Measurements from ENCODE around the gene CLRN3.

The CLRN3 gene

GRCh38 chr10:127848226-127848625, 44.5 kb downstream of the CLRN3 start:
- H3K4me3 ChIP-seq (ENCODE audit: low read depth, low read length) = no peak overlapping the region
- TF ChIP-seq, protein P1, sequence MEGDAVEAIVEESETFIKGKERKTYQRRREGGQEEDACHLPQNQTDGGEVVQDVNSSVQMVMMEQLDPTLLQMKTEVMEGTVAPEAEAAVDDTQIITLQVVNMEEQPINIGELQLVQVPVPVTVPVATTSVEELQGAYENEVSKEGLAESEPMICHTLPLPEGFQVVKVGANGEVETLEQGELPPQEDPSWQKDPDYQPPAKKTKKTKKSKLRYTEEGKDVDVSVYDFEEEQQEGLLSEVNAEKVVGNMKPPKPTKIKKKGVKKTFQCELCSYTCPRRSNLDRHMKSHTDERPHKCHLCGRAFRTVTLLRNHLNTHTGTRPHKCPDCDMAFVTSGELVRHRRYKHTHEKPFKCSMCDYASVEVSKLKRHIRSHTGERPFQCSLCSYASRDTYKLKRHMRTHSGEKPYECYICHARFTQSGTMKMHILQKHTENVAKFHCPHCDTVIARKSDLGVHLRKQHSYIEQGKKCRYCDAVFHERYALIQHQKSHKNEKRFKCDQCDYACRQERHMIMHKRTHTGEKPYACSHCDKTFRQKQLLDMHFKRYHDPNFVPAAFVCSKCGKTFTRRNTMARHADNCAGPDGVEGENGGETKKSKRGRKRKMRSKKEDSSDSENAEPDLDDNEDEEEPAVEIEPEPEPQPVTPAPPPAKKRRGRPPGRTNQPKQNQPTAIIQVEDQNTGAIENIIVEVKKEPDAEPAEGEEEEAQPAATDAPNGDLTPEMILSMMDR (IDR thresholded peaks at IDR 0.05; ENCODE audit: low read depth, low read length) = no peak
- in situ Hi-C loops (cut with HindIII; ENCODE audit: low sequenced_read_pairs) = no loop called here
- no peak for DNase-seq (ENCODE audit: low read depth, low spot score)

DNA sequence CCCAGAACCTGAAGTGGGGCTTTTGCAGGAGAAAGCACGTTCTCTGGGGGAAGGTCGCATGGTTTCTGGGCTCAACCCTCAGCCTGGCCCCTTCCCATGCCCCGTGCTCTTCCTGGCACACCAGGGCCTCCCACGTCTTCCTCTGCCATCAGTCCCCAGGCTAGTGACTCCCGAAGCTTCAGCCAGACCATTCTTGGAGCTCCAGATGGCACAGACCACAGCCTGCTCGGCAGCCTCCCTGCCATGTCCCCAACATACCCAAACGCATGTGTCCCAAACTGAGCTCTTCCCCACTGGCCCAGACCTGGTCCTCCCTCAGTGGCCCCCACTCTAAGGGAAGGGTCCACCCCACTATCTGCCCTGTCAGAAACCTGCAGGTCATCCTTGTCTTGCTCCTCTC, 47.0 kb downstream of the CLRN3 start:
- TF ChIP-seq, protein P1 (IDR thresholded peaks at IDR 0.05; ENCODE audit: low read depth, low read length) = no peak
- H3K4me3 ChIP-seq (ENCODE audit: low read depth, low read length) = no peak overlapping the region
- DNase-seq (ENCODE audit: low read depth, low spot score) = no peak
- in situ Hi-C loops (cut with HindIII; ENCODE audit: low sequenced_read_pairs) = no loop called here

- no peak overlapping the region for H3K4me3 ChIP-seq (ENCODE audit: low read depth, low read length)
- DNase-seq (ENCODE audit: low read depth, low spot score) = no peak
- TF ChIP-seq, protein P1 (IDR thresholded peaks at IDR 0.05; ENCODE audit: low read depth, low read length) = no peak
- in situ Hi-C loops (cut with HindIII; ENCODE audit: low sequenced_read_pairs) = no loop called here
Measured at GRCh38 chr10:127840884-127841283, 51.9 kb downstream of the CLRN3 start.

GRCh38 chr10:127836966-127837365, 55.8 kb downstream of the CLRN3 start:
- DNase-seq (ENCODE audit: low read depth, low spot score) = no peak
- in situ Hi-C loops (cut with HindIII; ENCODE audit: low sequenced_read_pairs) = no loop called here

GRCh38 chr10:127836176-127836575, 56.6 kb downstream of the CLRN3 start:
- H3K4me3 ChIP-seq (ENCODE audit: low read depth, low read length) = no peak overlapping the region
- no peak for DNase-seq (ENCODE audit: low read depth, low spot score)
- TF ChIP-seq, protein P1 (IDR thresholded peaks at IDR 0.05; ENCODE audit: low read depth, low read length) = no peak
- in situ Hi-C loops (cut with HindIII; ENCODE audit: low sequenced_read_pairs) = no loop called here

More at GRCh38 chr10:127836966-127837365, 55.8 kb downstream of the CLRN3 start:
- TF ChIP-seq, protein P1 (IDR thresholded peaks at IDR 0.05; ENCODE audit: low read depth, low read length) = no peak
- H3K4me3 ChIP-seq (ENCODE audit: low read depth, low read length) = no peak overlapping the region

GRCh38 chr10:127834791-127835190, 58.0 kb downstream of the CLRN3 start:
- no peak overlapping the region for H3K4me3 ChIP-seq (ENCODE audit: low read depth, low read length)
- no peak for DNase-seq (ENCODE audit: low read depth, low spot score)
- TF ChIP-seq, protein P1 (IDR thresholded peaks at IDR 0.05; ENCODE audit: low read depth, low read length) = no peak
- in situ Hi-C loops (cut with HindIII; ENCODE audit: low sequenced_read_pairs) = no loop called here

GRCh38 chr10:127834221-127834620, 58.5 kb downstream of the CLRN3 start:
- no peak overlapping the region for H3K4me3 ChIP-seq (ENCODE audit: low read depth, low read length)
- TF ChIP-seq, protein P1 (IDR thresholded peaks at IDR 0.05; ENCODE audit: low read depth, low read length) = no peak
- no peak for DNase-seq (ENCODE audit: low read depth, low spot score)
- in situ Hi-C loops (cut with HindIII; ENCODE audit: low sequenced_read_pairs) = no loop called here

Data from astrocyte of the spinal cord (primary cell).